ENCODE measurements around the gene PACRG.

Gene PACRG

GRCh38 chr6:163263196-163263595 is 535.4 kb downstream of the PACRG start:
- H3K4me3 ChIP-seq (ENCODE audit: low read depth, low read length): no peak overlapping the region
- TF ChIP-seq CTCF (conservative IDR thresholded peaks at IDR 0.05; ENCODE audit: low read depth, low read length): no peak
- DNase-seq (ENCODE audit: low read depth): peak; percentile 76

- no peak overlapping the region for H3K4me3 ChIP-seq (ENCODE audit: low read depth, low read length)
- DNase-seq (ENCODE audit: low read depth): no peak
Observed at GRCh38 chr6:163263998-163264661, 536.4 kb downstream of the PACRG start.

GRCh38 chr6:163264662-163265035 is 536.9 kb downstream of the PACRG start:
- H3K4me3 ChIP-seq (ENCODE audit: low read depth, low read length): no peak overlapping the region
- TF ChIP-seq CTCF (conservative IDR thresholded peaks at IDR 0.05; ENCODE audit: low read depth, low read length): no peak
- DNase-seq (ENCODE audit: low read depth): no peak

More at GRCh38 chr6:163263998-163264661, 536.4 kb downstream of the PACRG start:
- TF ChIP-seq CTCF (conservative IDR thresholded peaks at IDR 0.05; ENCODE audit: low read depth, low read length): no peak

GRCh38 chr6:163281634-163282033 is 553.9 kb downstream of the PACRG start:
- no peak for DNase-seq (ENCODE audit: low read depth)
- TF ChIP-seq CTCF (conservative IDR thresholded peaks at IDR 0.05; ENCODE audit: low read depth, low read length): no peak
- no peak overlapping the region for H3K4me3 ChIP-seq (ENCODE audit: low read depth, low read length)

DNA sequence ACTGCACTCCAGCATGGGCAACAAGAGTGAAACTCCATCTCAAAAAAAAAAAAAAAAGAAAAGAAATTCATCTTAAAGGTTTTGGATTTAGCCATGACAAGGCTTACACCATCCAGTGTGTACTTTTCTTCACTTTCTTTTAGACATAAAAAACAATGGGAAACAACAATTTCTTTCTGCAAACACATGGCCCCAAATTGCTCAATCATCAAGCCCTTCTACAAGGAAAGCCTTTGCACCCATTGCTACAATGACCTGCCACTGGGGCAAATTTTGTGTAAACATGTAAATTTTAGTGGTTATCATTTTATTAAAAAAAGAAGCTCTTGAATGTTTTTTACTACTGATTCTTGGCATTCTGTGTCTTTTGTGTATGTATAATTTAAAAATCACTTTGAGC is 554.9 kb downstream of the PACRG start:
- H3K4me3 ChIP-seq (ENCODE audit: low read depth, low read length): no peak overlapping the region
- no peak for DNase-seq (ENCODE audit: low read depth)
- TF ChIP-seq CTCF (conservative IDR thresholded peaks at IDR 0.05; ENCODE audit: low read depth, low read length): no peak

DNA sequence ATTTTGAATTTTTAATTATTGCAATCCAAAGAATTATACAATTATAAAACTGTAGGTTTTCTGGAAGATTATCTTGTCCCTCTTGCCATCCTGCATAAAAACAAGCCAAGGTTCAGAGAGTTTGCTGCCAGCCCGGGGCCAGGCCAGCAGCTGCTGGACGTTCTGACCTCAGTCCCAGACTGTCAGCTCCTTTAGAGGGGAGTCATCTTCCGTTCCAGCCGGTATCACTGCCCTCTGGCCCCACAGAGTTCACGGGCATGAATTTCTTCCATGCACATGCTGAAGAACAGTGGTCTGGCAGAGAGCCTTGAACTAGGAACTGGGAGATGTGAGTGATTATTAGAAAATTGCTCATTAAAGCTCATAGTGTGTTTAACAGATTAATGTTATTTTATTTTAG is 556.4 kb downstream of the PACRG start:
- no peak overlapping the region for H3K4me3 ChIP-seq (ENCODE audit: low read depth, low read length)
- DNase-seq (ENCODE audit: low read depth): peak; percentile 60
- TF ChIP-seq CTCF (conservative IDR thresholded peaks at IDR 0.05; ENCODE audit: low read depth, low read length): no peak

- no peak for DNase-seq (ENCODE audit: low read depth)
- no peak overlapping the region for H3K4me3 ChIP-seq (ENCODE audit: low read depth, low read length)
- TF ChIP-seq CTCF (conservative IDR thresholded peaks at IDR 0.05; ENCODE audit: low read depth, low read length): no peak
Observed at GRCh38 chr6:163285691-163286090, 557.9 kb downstream of the PACRG start.

Data from choroid plexus epithelial cell (primary cell).